Breast epithelium (tissue), 4 donors: ENCODE measurements around the gene KDM4C. TPM values are rescaled to one million over a fixed set of nuclear protein-coding genes. Genes with fewer than 3 reads are reported as not detected.

Experiments used
- DNase-seq, 2 donors: peaks; one replicate each; pipeline ENCODE4 v3.0.0-alpha.2; 2019; ENCODE audit warnings: low spot score in 2 of 2
- H3K27ac ChIP-seq, 2 donors: fragments of 200-600 bp; sonication (generic) in 1 of 2; one replicate each; pipeline ENCODE4 v1.5.1; 2016 to 2019; ENCODE audit warnings: mild to moderate bottlenecking in 1 of 2
- H3K27me3 ChIP-seq, 2 donors: fragments of 200-600 bp; sonication (generic) in 1 of 2; one replicate each; pipeline versions ENCODE4 v1.5.1 to v1.6.0; 2017 to 2019; ENCODE audit warnings: control low read depth in 1 of 2, mild to moderate bottlenecking in 1 of 2
- H3K36me3 ChIP-seq: fragments of 200-600 bp; one replicate; pipeline ENCODE4 v1.5.1; 2019
- H3K4me1 ChIP-seq, 2 donors: fragments of 200-600 bp; sonication (generic); one replicate each; pipeline ENCODE4 v1.5.1; 2016 to 2019; ENCODE audit warnings: control low read depth in 1 of 2
- H3K4me3 ChIP-seq, 3 donors: fragments of 200-600 bp; sonication (generic); 1 replicate in 2 of 3; 2 replicates in 1 of 3; pipeline ENCODE4 v1.5.1; 2016 to 2019; ENCODE audit warnings: mild to moderate bottlenecking in 3 of 3, moderate library complexity in 2 of 3
- H3K9me3 ChIP-seq, 2 donors: fragments of 200-600 bp; sonication (generic) in 1 of 2; one replicate each; pipeline ENCODE4 v1.5.1; 2016 to 2019; ENCODE audit warnings: control low read depth in 1 of 2
- POLR2A ChIP-seq: fragments of 450-650 bp; IDR thresholded peaks from one replicate; pipeline ENCODE4 v1.6.1; 2016; ENCODE audit warnings: antibody characterized with exemption, mild to moderate bottlenecking, moderate library complexity
- POLR2AphosphoS5 ChIP-seq, 3 donors: sonication (generic); formaldehyde crosslinking; IDR thresholded peaks; one replicate each; pipeline ENCODE4 v1.6.1; 2017; ENCODE audit warnings: antibody characterized with exemption in 3 of 3
- intact Hi-C: fragments of 100-400 bp; cut with DNase I; formaldehyde crosslinking; loops from one replicate; pipeline ENCODE4 v1.15.1; 2023; ENCODE audit warnings: low total_unique reads
- total RNA-seq, 3 donors: library from RNA; depleted of rRNA; stranded (reverse); fragments of >200 nt; gene quantifications; one replicate each; pipeline ENCODE4 v1.1.0, GENCODE V29; 2016
- TF ChIP-seq, protein P1 (sequence below), 3 donors: fragments of 450-650 bp; IDR thresholded peaks; one replicate each; pipeline ENCODE4 v1.5.1; 2016 to 2017; ENCODE audit warnings: antibody characterized with exemption in 3 of 3, mild to moderate bottlenecking in 3 of 3, moderate library complexity in 3 of 3

Gene KDM4C
- total RNA-seq, 3 donors from 2014 or later, result 37.8 to 80.9 (median 60.0) TPM

DNA sequence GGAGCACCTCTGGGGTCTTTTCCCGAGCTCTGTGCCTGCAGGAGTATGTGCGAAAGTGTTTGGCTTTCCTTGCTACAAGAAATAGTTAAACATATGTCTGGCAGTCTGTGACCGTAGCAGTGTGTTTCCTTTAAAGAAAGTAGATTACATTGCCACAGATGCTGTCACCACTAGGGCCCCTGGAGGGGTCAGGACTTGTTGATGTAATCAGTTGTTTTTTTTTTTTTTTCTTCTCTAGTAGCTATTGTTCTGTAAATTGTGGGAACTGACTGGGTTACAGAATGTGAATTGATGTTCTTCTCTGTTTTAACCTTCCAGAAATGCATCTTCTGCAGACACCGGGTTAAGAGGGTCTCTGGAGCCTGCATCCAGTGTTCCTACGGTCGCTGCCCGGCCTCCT lies 345.6 kb downstream of the KDM4C start:
- Histone ChIP-seq H3K4me1 (no peaks in the 10 kb centered on the region), H3K4me3 (no peak overlapping the region), H3K9me3 (peaks cover 0 to 3% of the 10 kb centered on the region in 2 donors), H3K27me3 (no peaks in the 10 kb centered on the region), H3K27ac (no peak overlapping the region), H3K36me3 (no peaks in the 10 kb centered on the region)
- DNase-seq, result no peak
- intact Hi-C loops, result no loop called here
- TF ChIP-seq, protein P1, sequence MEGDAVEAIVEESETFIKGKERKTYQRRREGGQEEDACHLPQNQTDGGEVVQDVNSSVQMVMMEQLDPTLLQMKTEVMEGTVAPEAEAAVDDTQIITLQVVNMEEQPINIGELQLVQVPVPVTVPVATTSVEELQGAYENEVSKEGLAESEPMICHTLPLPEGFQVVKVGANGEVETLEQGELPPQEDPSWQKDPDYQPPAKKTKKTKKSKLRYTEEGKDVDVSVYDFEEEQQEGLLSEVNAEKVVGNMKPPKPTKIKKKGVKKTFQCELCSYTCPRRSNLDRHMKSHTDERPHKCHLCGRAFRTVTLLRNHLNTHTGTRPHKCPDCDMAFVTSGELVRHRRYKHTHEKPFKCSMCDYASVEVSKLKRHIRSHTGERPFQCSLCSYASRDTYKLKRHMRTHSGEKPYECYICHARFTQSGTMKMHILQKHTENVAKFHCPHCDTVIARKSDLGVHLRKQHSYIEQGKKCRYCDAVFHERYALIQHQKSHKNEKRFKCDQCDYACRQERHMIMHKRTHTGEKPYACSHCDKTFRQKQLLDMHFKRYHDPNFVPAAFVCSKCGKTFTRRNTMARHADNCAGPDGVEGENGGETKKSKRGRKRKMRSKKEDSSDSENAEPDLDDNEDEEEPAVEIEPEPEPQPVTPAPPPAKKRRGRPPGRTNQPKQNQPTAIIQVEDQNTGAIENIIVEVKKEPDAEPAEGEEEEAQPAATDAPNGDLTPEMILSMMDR (IDR thresholded peaks at IDR 0.05), result no peak
- TF ChIP-seq POLR2A, result no peak
- TF ChIP-seq POLR2AphosphoS5 (IDR thresholded peaks at IDR 0.05), result no peak

DNA sequence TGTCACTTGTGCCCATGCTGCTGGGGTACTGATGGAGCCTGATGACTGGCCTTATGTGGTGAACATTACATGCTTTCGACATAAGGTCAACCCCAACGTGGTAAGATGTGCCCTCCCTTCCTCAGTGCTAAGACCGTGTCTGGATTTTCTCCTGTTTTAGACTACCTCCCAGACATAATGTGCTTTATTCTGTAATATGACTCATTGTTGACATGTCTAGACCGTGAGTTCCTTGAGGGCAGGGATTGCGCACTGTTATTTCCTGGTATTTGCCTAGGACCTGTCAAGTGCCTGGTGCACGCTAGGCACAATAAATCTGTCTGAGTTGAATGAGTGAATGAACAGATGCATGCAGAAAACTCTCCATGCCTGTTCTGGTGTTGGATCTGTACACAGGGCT lies 346.0 kb downstream of the KDM4C start:
- intact Hi-C loops, result no loop called here
- H3K36me3 ChIP-seq, result no peaks in the 10 kb centered on the region
- no peaks in the 10 kb centered on the region for H3K4me1 ChIP-seq
- DNase-seq, result no peak
- H3K4me3 ChIP-seq, result no peak overlapping the region
- no peak overlapping the region for H3K27ac ChIP-seq
- no peak for TF ChIP-seq POLR2A
- TF ChIP-seq, protein P1 (IDR thresholded peaks at IDR 0.05), result no peak
- TF ChIP-seq POLR2AphosphoS5 (IDR thresholded peaks at IDR 0.05), result no peak
- H3K27me3 ChIP-seq, result no peaks in the 10 kb centered on the region
- peaks cover 0 to 3% of the 10 kb centered on the region in 2 donors for H3K9me3 ChIP-seq

DNA sequence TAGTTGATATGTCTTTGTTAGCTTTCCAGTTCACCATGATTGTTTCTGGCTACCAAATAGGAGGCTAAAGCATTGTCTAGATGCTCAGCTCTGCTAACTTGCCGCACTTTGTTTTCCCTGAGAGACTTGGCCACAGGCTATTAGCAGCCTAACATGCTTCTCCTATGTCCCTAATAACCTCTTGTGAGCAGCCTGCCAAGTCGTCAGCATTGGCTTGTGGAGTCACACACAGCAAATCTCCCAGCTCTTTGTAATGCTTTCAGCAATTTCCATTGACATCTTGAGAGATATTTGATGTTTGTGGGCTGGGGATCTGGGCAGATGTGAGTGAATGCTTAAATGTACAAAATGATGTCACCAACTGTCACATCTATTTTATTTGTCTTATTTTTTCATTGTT lies 346.9 kb downstream of the KDM4C start:
- no peaks in the 10 kb centered on the region for H3K4me1 ChIP-seq

DNA sequence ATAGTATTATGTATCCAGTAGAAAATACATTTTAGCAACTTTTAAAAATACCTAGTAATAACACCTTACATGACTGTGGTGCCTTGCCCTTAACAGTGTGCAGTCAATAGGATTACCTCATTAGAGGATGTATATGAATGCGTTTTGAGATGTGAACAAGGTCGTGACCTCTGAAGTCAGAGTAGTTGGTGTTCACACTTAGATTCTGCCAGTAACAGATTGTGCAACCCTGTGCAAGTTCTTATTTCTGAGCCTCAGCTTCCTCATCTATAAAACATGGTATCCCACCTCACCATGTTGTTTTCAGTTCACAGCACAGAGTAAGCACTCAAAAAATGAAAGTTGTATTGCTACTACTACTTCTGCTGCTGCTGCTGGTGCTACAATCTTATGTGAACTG lies 347.3 kb downstream of the KDM4C start:
- DNase-seq, result no peak
- Histone ChIP-seq H3K9me3 (no peaks in the 10 kb centered on the region), H3K27ac (no peak overlapping the region), H3K4me3 (no peak overlapping the region), H3K4me1 (no peaks in the 10 kb centered on the region), H3K27me3 (no peaks in the 10 kb centered on the region), H3K36me3 (no peaks in the 10 kb centered on the region)
- no peak for TF ChIP-seq POLR2A
- TF ChIP-seq POLR2AphosphoS5 (IDR thresholded peaks at IDR 0.05), result no peak
- TF ChIP-seq, protein P1 (IDR thresholded peaks at IDR 0.05), result no peak
- intact Hi-C loops, result no loop called here

More for the DNA sequence above, 346.9 kb downstream of the KDM4C start:
- H3K9me3 ChIP-seq, result no peaks in the 10 kb centered on the region
- intact Hi-C loops, result no loop called here
- no peak overlapping the region for H3K4me3 ChIP-seq
- DNase-seq, result no peak
- TF ChIP-seq, protein P1 (IDR thresholded peaks at IDR 0.05), result no peak
- TF ChIP-seq POLR2A (no peak), POLR2AphosphoS5 (IDR thresholded peaks at IDR 0.05) (no peak)
- no peaks in the 10 kb centered on the region for H3K36me3 ChIP-seq
- H3K27me3 ChIP-seq, result no peaks in the 10 kb centered on the region
- H3K27ac ChIP-seq, result no peak overlapping the region

DNA sequence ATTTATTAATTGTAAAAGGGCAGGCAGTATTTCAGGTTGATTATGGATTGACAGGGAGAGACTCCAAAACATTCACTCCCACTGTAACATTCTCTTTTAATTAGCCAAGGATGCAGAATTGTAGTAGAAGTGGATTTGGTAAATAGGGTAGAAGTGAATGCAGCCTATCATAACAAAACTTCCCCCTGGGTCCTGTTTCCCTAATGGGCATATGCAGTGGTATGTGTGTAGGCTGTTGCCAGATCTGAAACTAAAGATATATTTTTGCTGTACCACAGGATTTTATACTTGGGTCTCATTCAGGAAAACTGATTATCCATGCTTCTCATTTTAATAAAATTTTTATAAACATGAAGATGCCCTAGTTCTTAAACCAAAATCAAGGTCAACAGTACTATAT lies 351.2 kb downstream of the KDM4C start:
- DNase-seq, result no peak
- no peaks in the 10 kb centered on the region for H3K27me3 ChIP-seq
- no peak overlapping the region for H3K27ac ChIP-seq
- TF ChIP-seq POLR2AphosphoS5 (IDR thresholded peaks at IDR 0.05), result no peak
- TF ChIP-seq, protein P1 (IDR thresholded peaks at IDR 0.05), result no peak
- TF ChIP-seq POLR2A, result no peak
- H3K36me3 ChIP-seq, result no peaks in the 10 kb centered on the region
- H3K4me3 ChIP-seq, result no peak overlapping the region
- no peaks in the 10 kb centered on the region for H3K4me1 ChIP-seq
- no peaks in the 10 kb centered on the region for H3K9me3 ChIP-seq
- intact Hi-C loops, result no loop called here
